Spleen (tissue), 11 donors: ENCODE data around the gene TMEM43. TPM values are rescaled to one million over a fixed set of nuclear protein-coding genes. Genes with fewer than 3 reads are reported as not detected.
A peak's percentile ranks its signal among the peaks of the same experiment; 100 is the strongest.

ENCODE experiments used
- DNase-seq: peaks from one replicate; pipeline ENCODE4 v3.0.0-alpha.2; 2020
- H3K27ac ChIP-seq, 8 donors: fragments of 200-600 bp; sonication (generic) in 7 of 8; 1 replicate in 4 of 8; 2 replicates in 4 of 8; pipeline versions ENCODE4 v1.5.0 to v1.8.0; 2016 to 2021; ENCODE audit warnings: inconsistent platforms in 4 of 8, mild to moderate bottlenecking in 4 of 8, moderate library complexity in 1 of 8
- H3K27me3 ChIP-seq, 7 donors: fragments of 200-600 bp; sonication (generic) in 6 of 7; replicated peaks in 1 of 7; 1 replicate in 4 of 7; 2 replicates in 3 of 7; pipeline versions ENCODE4 v1.5.0 to v1.8.0; 2016 to 2021; ENCODE audit warnings: inconsistent platforms in 3 of 7, mild to moderate bottlenecking in 1 of 7
- H3K36me3 ChIP-seq, 6 donors: fragments of 200-600 bp; sonication (generic) in 5 of 6; 1 replicate in 4 of 6; 2 replicates in 2 of 6; pipeline versions ENCODE4 v1.5.0 to v1.8.0; 2016 to 2021; ENCODE audit warnings: inconsistent platforms in 2 of 6
- H3K4me1 ChIP-seq, 6 donors: fragments of 200-600 bp; sonication (generic) in 5 of 6; 1 replicate in 3 of 6; 2 replicates in 3 of 6; pipeline versions ENCODE4 v1.5.0 to v1.8.0; 2016 to 2021; ENCODE audit warnings: inconsistent platforms in 3 of 6
- H3K4me3 ChIP-seq, 8 donors: fragments of 200-600 bp; sonication (generic) in 7 of 8; 1 replicate in 4 of 8; 2 replicates in 4 of 8; pipeline versions ENCODE4 v1.5.0 to v1.8.0; 2016 to 2021; ENCODE audit warnings: inconsistent platforms in 4 of 8, mild to moderate bottlenecking in 4 of 8, moderate library complexity in 2 of 8
- H3K9me3 ChIP-seq, 8 donors: fragments of 200-600 bp; sonication (generic) in 7 of 8; 1 replicate in 4 of 8; 2 replicates in 4 of 8; pipeline versions ENCODE4 v1.5.0 to v1.8.0; 2016 to 2021; ENCODE audit warnings: inconsistent platforms in 4 of 8
- CTCF ChIP-seq, 11 experiments: fragments of 200-600 bp in 7 of 11; fragments of 450-650 bp in 4 of 11; sonication (generic) in 4 of 11; IDR thresholded peaks in 8 of 11; conservative IDR thresholded peaks in 3 of 11; 1 replicate in 7 of 11; 2 replicates in 4 of 11; pipeline versions ENCODE4 v1.4.0 to v1.8.0; 2016 to 2021; ENCODE audit warnings: antibody characterized with exemption in 11 of 11, inconsistent platforms in 4 of 11, mild to moderate bottlenecking in 1 of 11
- POLR2A ChIP-seq, 3 donors: fragments of 450-650 bp; IDR thresholded peaks; one replicate each; pipeline ENCODE4 v1.5.1; 2017; ENCODE audit warnings: antibody characterized with exemption in 3 of 3, mild to moderate bottlenecking in 1 of 3
- POLR2AphosphoS5 ChIP-seq, 3 donors: sonication (generic); formaldehyde crosslinking; IDR thresholded peaks; one replicate each; pipeline ENCODE4 v1.5.1; 2017; ENCODE audit warnings: antibody characterized with exemption in 3 of 3
- WGBS, 5 donors: extraction: QIAGEN DNeasy Blood & Tissue Kit in 3 of 5; methylation state at CpG; one replicate each; pipeline versions ENCODE4 v1.1.5 to v1.1.7; 2013 to 2018; 5-methylcytosine and 5-hydroxymethylcytosine counted together
- intact Hi-C: fragments of 100-400 bp; cut with DNase I; formaldehyde crosslinking; loops from one replicate; pipeline ENCODE4 v1.15.0; 2023; ENCODE audit warnings: low total_unique reads
- polyA plus RNA-seq, 3 donors: library from polyadenylated mRNA; stranded (reverse); fragments of 200-250 nt; gene quantifications; one replicate each; pipeline ENCODE4 v1.2.1, GENCODE V29; 2013
- total RNA-seq, 7 donors: library from RNA; depleted of rRNA in 3 of 7; stranded (reverse); fragments of >200 nt in 3 of 7; fragmentation: NEBNext Ultra II Directional in 4 of 7; extraction: Animal tissue kit (Norgen Biotek cat#: 25700) in 4 of 7; gene quantifications; one replicate each; pipeline versions ENCODE4 v1.1.0 to v1.2.1, GENCODE V29; 2016 to 2021
- donor health status: healthy with polysubstance abuse.
- donor health status: DM: no; HTN: no; CAD: no; lungs with moderate emphysema.
- donor health status: DM: no; HTN: no; CAD: no.
- donor health status: Bipolar disorder and iron deficiency.
- donor health status: healthy.
- donor health status: DM: no; HTN: no; CAD: no.
- donor health status: DM: yes; HTN: yes; CAD: no.

Gene TMEM43
- total and polyA plus RNA-seq, 10 donors: 18.7 to 64.2 (median 44.5) TPM

- no peak overlapping the region for H3K4me3 ChIP-seq
- no peak overlapping the region for H3K27ac ChIP-seq
- intact Hi-C loops: no loop called here
- no peaks in the 10 kb centered on the region for H3K27me3 ChIP-seq
- no peak for DNase-seq
- H3K4me1 ChIP-seq: peaks cover 11 to 38% (median 29%) of the 10 kb centered on the region in 6 donors
- no peaks in the 10 kb centered on the region for H3K9me3 ChIP-seq
- 86 to 96% (median 93%) methylated on average over 2 to 5 of the region's 5 CpGs for WGBS, 5 donors
- no peak for TF ChIP-seq POLR2AphosphoS5 (IDR thresholded peaks at IDR 0.05)
- TF ChIP-seq POLR2A (IDR thresholded peaks at IDR 0.05): no peak
- no peak for TF ChIP-seq CTCF (IDR thresholded peaks at IDR 0.05 in 8 of 11, conservative IDR thresholded peaks at IDR 0.05 in 3 of 11)
- H3K36me3 ChIP-seq: peaks cover 0 to 84% (median 57%) of the 10 kb centered on the region in 6 donors
Measured at GRCh38 chr3:14139771-14140170, 14.9 kb downstream of the TMEM43 start.

GRCh38 chr3:14140668-14141067 is 15.8 kb downstream of the TMEM43 start:
- H3K27me3 ChIP-seq: no peaks in the 10 kb centered on the region
- no peak for TF ChIP-seq CTCF (IDR thresholded peaks at IDR 0.05 in 8 of 11, conservative IDR thresholded peaks at IDR 0.05 in 3 of 11)
- no peak for TF ChIP-seq POLR2AphosphoS5 (IDR thresholded peaks at IDR 0.05)
- TF ChIP-seq POLR2A (IDR thresholded peaks at IDR 0.05): no peak
- intact Hi-C loops: no loop called here
- no peaks in the 10 kb centered on the region for H3K9me3 ChIP-seq
- H3K4me1 ChIP-seq: peaks cover 20 to 47% (median 38%) of the 10 kb centered on the region in 6 donors
- WGBS, 5 donors: 82 to 93% (median 89%) methylated on average over 2 of the region's 2 CpGs
- H3K36me3 ChIP-seq: peaks cover 0 to 81% (median 51%) of the 10 kb centered on the region in 6 donors
- peak overlapping the region in 2 of 8 donors; percentile 89 for H3K27ac ChIP-seq
- no peak overlapping the region for H3K4me3 ChIP-seq
- DNase-seq: no peak

GRCh38 chr3:14141144-14141543 is 16.3 kb downstream of the TMEM43 start:
- intact Hi-C loops: no loop called here
- Histone ChIP-seq H3K4me3 (no peak overlapping the region), H3K9me3 (no peaks in the 10 kb centered on the region), H3K36me3 (peaks cover 0 to 81% (median 51%) of the 10 kb centered on the region in 6 donors), H3K27ac (peak overlapping the region in 2 of 8 donors; percentile 89), H3K4me1 (peaks cover 22 to 52% (median 42%) of the 10 kb centered on the region in 6 donors), H3K27me3 (no peaks in the 10 kb centered on the region)
- TF ChIP-seq POLR2AphosphoS5 (IDR thresholded peaks at IDR 0.05): no peak
- TF ChIP-seq CTCF (IDR thresholded peaks at IDR 0.05 in 8 of 11, conservative IDR thresholded peaks at IDR 0.05 in 3 of 11): no peak
- no peak for TF ChIP-seq POLR2A (IDR thresholded peaks at IDR 0.05)
- WGBS, 5 donors: 58 to 79% (median 74%) methylated on average over 2 of the region's 2 CpGs
- DNase-seq: no peak

- peaks cover 0 to 81% (median 53%) of the 10 kb centered on the region in 6 donors for H3K36me3 ChIP-seq
- intact Hi-C loops: no loop called here
- no peak overlapping the region for H3K4me3 ChIP-seq
- peak overlapping the region in 6 of 8 donors; percentile 32 to 89 (median 88) for H3K27ac ChIP-seq
- no peaks in the 10 kb centered on the region for H3K27me3 ChIP-seq
- TF ChIP-seq POLR2AphosphoS5 (IDR thresholded peaks at IDR 0.05): peak in 2 of 3 donors; percentile 37 to 47
- TF ChIP-seq CTCF (IDR thresholded peaks at IDR 0.05 in 8 of 11, conservative IDR thresholded peaks at IDR 0.05 in 3 of 11): no peak
- H3K4me1 ChIP-seq: peaks cover 22 to 58% (median 45%) of the 10 kb centered on the region in 6 donors
- DNase-seq: no peak
- 80 to 89% (median 85%) methylated on average over 15 to 19 of the region's 19 CpGs for WGBS, 5 donors
- H3K9me3 ChIP-seq: no peaks in the 10 kb centered on the region
Measured at GRCh38 chr3:14141602-14142341, 16.9 kb downstream of the TMEM43 start.
